ENCODE results near the gene UFD1. TPM values are rescaled to one million over a fixed set of nuclear protein-coding genes. Genes with fewer than 3 reads are reported as not detected.

The UFD1 gene
- total and polyA plus RNA-seq, 9 of the 15 experiments (the other 6 are each of a cell fraction or from before 2014, with no cell fraction given): 238 to 645 (median 363) TPM

DNA sequence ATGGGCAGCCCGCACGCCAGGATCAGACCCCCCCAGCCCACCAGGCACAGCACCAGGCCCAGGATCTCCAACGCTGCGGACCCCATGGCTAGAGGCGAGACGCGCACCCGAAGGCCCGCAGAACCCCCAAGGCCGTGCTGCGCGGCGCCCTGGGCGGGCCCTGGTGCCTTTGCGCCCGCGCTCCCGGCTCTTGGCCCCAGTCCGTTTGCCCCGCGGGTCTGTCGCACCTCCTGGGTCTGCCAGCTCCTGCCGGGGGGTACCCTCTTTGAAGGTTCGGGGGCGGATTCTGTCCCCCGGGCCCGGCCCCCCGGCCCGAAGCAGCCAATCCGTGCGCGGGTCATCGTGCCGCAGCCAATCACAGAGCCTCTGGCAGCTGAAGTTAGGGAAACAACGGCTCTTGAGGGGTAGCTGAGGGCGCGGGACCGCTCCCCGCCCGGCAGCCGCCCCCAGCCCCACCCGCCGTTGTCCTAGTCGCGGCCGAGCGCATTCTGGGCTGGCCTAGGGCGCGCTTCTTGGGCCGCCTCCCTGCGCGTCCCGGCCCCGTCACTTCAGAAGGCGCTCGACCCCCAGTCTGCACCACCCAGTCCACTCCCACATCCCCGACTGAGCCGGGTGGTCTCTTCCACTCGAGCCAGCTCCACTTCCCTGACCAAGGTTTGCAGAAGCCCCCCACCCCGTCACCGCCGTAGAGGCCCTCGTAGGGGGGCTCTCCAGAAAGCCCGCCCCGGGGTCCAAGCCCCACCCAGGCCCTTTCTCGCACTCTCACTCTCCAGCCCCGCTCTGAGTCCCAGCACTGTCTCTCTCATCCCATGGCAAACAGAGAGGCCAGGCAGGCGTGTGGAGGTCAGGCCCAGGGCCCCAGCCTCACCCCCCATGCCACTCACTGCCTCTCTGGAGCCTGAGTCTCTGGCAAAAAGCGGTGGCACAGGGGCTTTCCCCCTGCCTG is 45.5 kb upstream of the UFD1 start, which contains the start of gene CLDN5:
Gene CLDN5, minus strand, starts transcription at position 241 of the 946 bp plus-strand sequence. Its CDS starts 155 bp downstream, at position 86.
- ChIA-PET POLR2A (interaction anchor here (1.3 to 1.6 kb wide), 2 partner anchors 18 to 60 kb away, joined by 3 to 6 read pairs; no protein-coding TSS in a partner anchor), CTCF (ENCODE audit: low intra/inter-chr PET ratio) (no interaction called here)
- ATAC-seq (no peak), FAIRE-seq (no peak), DNase-seq (ENCODE audit: extremely low read depth in 1 of 4, low spot score in 3 of 4) (peak in 3 of 4 experiments; percentile 54 to 69 (median 56))
- intact Hi-C loops (cut with micrococcal nuclease) (no loop called here), in situ Hi-C loops (cut with MboI) (no loop called here)
- Histone ChIP-seq H3K9ac (ENCODE audit: insufficient read depth in 1 of 2, low read depth in 2 of 2, low read length in 2 of 2) (peak within 1 kb of the TSS in 1 of 2 experiments; percentile 33; a peak in 2 of 4 replicates), H4K20me1 (replicated peaks; ENCODE audit: control insufficient read depth, insufficient read depth, low read length) (peaks cover 22% of the 10 kb centered on the region), H3K27ac (ENCODE audit: extremely low read depth, low read depth, low read length) (no peak within 1 kb of the TSS), H3K36me3 (ENCODE audit: control insufficient read depth, insufficient read depth, low read length) (peaks cover 33% of the 10 kb centered on the region; the same call in 1 of the 3 replicates), H3K79me2 (ENCODE audit: control insufficient read depth, insufficient read depth, low read length) (no peaks in the 10 kb centered on the region), H3K9me1 (ENCODE audit: control insufficient read depth, insufficient read depth, low read length) (no peaks in the 10 kb centered on the region), H3K4me1 (replicated peaks in 1 of 2; ENCODE audit: control insufficient read depth in 2 of 2, insufficient read depth in 2 of 2, low read length in 2 of 2) (peaks cover 0 to 52% of the 10 kb centered on the region in 2 experiments; a peak in 3 of 5 replicates), H2AFZ (ENCODE audit: low read depth, low read length) (no peak within 1 kb of the TSS), H3K9me3 (replicated peaks; ENCODE audit: control insufficient read depth, insufficient read depth, low read depth, low read length) (no peaks in the 10 kb centered on the region), H3K27me3 (ENCODE audit: control insufficient read depth in 2 of 2, insufficient read depth in 2 of 2, low read length in 2 of 2) (peaks cover 26 to 32% of the 10 kb centered on the region in 2 experiments), H3K4me2 (ENCODE audit: insufficient read depth, low read length) (no peak within 1 kb of the TSS), H3K4me3 (no peak within 1 kb of the TSS)
- BruUV-seq (replicated peaks): no TSS peak
- 87% methylated on average over 69 of the region's 69 CpGs for WGBS (ENCODE audit: insufficient coverage, low coverage, missing lambda C conversion rate)
- TF ChIP-seq POLR2G (IDR thresholded peaks at IDR 0.05; ENCODE audit: low read depth, low read length) (peak; percentile 8), MAX (CRISPR knock-in tag; IDR thresholded peaks at IDR 0.05) (no peak), KLF6 (CRISPR knock-in tag; IDR thresholded peaks at IDR 0.05; ENCODE audit: borderline replicate concordance) (no peak), PKNOX1 (IDR thresholded peaks at IDR 0.05) (no peak), ZC3H4 (CRISPR knock-in tag; IDR thresholded peaks at IDR 0.05; ENCODE audit: borderline replicate concordance) (0 out of 2 replicates have a peak, but pooled peaks have one; percentile 44), FOXM1 (IDR thresholded peaks at IDR 0.05; ENCODE audit: low read depth) (no peak), FOXM1 (CRISPR knock-in tag; IDR thresholded peaks at IDR 0.05; ENCODE audit: low read depth) (0 out of 2 replicates have a peak, but pooled peaks have one; percentile 22), HDAC3 (IDR thresholded peaks at IDR 0.05; ENCODE audit: borderline replicate concordance, partially characterized antibody) (no peak), RBM22 (IDR thresholded peaks at IDR 0.05; ENCODE audit: low read depth, low read length, poor library complexity, severe bottlenecking) (peak; percentile 37), BRCA1 (IDR thresholded peaks at IDR 0.05) (no peak), BRCA1 (CRISPR knock-in tag; IDR thresholded peaks at IDR 0.05) (0 out of 2 replicates have a peak, but pooled peaks have one; percentile 9), ID3 (CRISPR knock-in tag; IDR thresholded peaks at IDR 0.05) (no peak), ID3 (tag; IDR thresholded peaks at IDR 0.05) (no peak), USF1 (CRISPR knock-in tag; IDR thresholded peaks at IDR 0.05) (no peak)
- TF ChIP-seq, protein P1, sequence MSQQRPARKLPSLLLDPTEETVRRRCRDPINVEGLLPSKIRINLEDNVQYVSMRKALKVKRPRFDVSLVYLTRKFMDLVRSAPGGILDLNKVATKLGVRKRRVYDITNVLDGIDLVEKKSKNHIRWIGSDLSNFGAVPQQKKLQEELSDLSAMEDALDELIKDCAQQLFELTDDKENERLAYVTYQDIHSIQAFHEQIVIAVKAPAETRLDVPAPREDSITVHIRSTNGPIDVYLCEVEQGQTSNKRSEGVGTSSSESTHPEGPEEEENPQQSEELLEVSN (IDR thresholded peaks at IDR 0.05; ENCODE audit: borderline replicate concordance in 1 of 2, extremely low read depth in 1 of 2, insufficient read depth in 1 of 2, insufficient read length in 1 of 2, low read depth in 1 of 2, low read length in 1 of 2, poor library complexity in 1 of 2, severe bottlenecking in 1 of 2): no peak
- TF ChIP-seq, protein P2, sequence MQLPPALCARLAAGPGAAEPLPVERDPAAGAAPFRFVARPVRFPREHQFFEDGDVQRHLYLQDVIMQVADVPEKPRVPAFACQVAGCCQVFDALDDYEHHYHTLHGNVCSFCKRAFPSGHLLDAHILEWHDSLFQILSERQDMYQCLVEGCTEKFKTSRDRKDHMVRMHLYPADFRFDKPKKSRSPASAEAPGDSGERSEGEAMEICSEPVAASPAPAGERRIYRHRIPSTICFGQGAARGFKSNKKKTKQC (CRISPR knock-in tag; IDR thresholded peaks at IDR 0.05): peak; percentile 59; the same call in 1 of the 2 replicates
